Kidney epithelial cell (primary cell): ENCODE data around the gene MAGEB10. TPM values are rescaled to one million over a fixed set of nuclear protein-coding genes. Genes with fewer than 3 reads are reported as not detected.

Experiments used
- DNase-seq: peaks from one replicate; pipeline ENCODE4 v3.0.0-alpha.2; 2010; ENCODE audit warnings: low read depth
- H3K27me3 ChIP-seq: 2 replicates; pipeline ENCODE4 v1.6.0; 2011; ENCODE audit warnings: low read length; ENCODE audit not compliant: control insufficient read depth, insufficient read depth
- H3K36me3 ChIP-seq: 2 replicates; pipeline ENCODE4 v1.5.1; 2011; ENCODE audit warnings: low read length; ENCODE audit not compliant: control insufficient read depth, insufficient read depth
- H3K4me3 ChIP-seq: 2 replicates; pipeline ENCODE4 v1.5.1; 2011; ENCODE audit warnings: low read depth, mild to moderate bottlenecking, control low read depth, low read length
- CTCF ChIP-seq: IDR thresholded peaks from 2 replicates; pipeline ENCODE4 v1.5.1; 2011; ENCODE audit warnings: mild to moderate bottlenecking, moderate library complexity, low read length, control low read depth, inconsistent platforms; ENCODE audit not compliant: insufficient read depth, poor library complexity, severe bottlenecking
- total RNA-seq: library from RNA; depleted of rRNA; stranded (reverse); fragments of >200 nt; gene quantifications from 2 replicates; pipeline ENCODE4 v1.2.3, GENCODE V29; 2015

Gene MAGEB10
- total RNA-seq, 1 donor from 2014 or later, result not detected

GRCh38 chrX:27842859-27843258 lies 35.1 kb downstream of the MAGEB10 start:
- Histone ChIP-seq H3K36me3 (no peaks in the 10 kb centered on the region), H3K4me3 (no peak overlapping the region), H3K27me3 (no peaks in the 10 kb centered on the region)
- TF ChIP-seq CTCF, result no peak
- no peak for DNase-seq

GRCh38 chrX:27860337-27860736 lies 52.5 kb downstream of the MAGEB10 start:
- DNase-seq, result no peak
- Histone ChIP-seq H3K36me3 (no peaks in the 10 kb centered on the region), H3K4me3 (no peak overlapping the region), H3K27me3 (no peaks in the 10 kb centered on the region)
- no peak for TF ChIP-seq CTCF

GRCh38 chrX:27863809-27864208 lies 56.0 kb downstream of the MAGEB10 start:
- no peak for DNase-seq
- H3K36me3 ChIP-seq, result no peaks in the 10 kb centered on the region
- TF ChIP-seq CTCF, result no peak
- no peaks in the 10 kb centered on the region for H3K27me3 ChIP-seq
- no peak overlapping the region for H3K4me3 ChIP-seq

Other genes starting within 250 kb of the MAGEB10 start
- gene DCAF8L2, start 217.6 kb upstream of the MAGEB10 start, total RNA-seq, result not detected in 2 replicates
- not detected in 2 replicates for gene DCAF8L1, start 173.5 kb downstream of the MAGEB10 start, total RNA-seq